Activated CD8-positive, alpha-beta memory T cell treated with anti-CD3 and anti-CD28 coated beads for 1 hour (primary cell): ENCODE data around the gene NRDE2.
"Not testable (repeated sequence)": the region's sequence is repeated elsewhere in the genome, so short reads cannot be mapped to it uniquely, and the experiment has no call there.

Source experiments
- DNase-seq, 2 donors: peaks; one replicate each; pipeline ENCODE4 v3.0.0-alpha.2; 2020; ENCODE audit warnings: low read depth in 1 of 2; ENCODE audit errors: extremely low read depth in 1 of 2

Gene NRDE2

GRCh38 chr14:90344331-90345238 lies 12.8 kb upstream of the NRDE2 start:
- no peak for DNase-seq

- no peak for DNase-seq
Observed at GRCh38 chr14:90342327-90342726, 10.6 kb upstream of the NRDE2 start.

- no peak for DNase-seq
Observed at GRCh38 chr14:90341784-90342183, 10.0 kb upstream of the NRDE2 start.

GRCh38 chr14:90341232-90341631 lies 9.5 kb upstream of the NRDE2 start:
- not testable (repeated sequence) for DNase-seq

- no peak for DNase-seq
Observed at GRCh38 chr14:90336985-90337384, 5.2 kb upstream of the NRDE2 start.

GRCh38 chr14:90336401-90336800 lies 4.7 kb upstream of the NRDE2 start:
- no peak for DNase-seq

- no peak for DNase-seq
Observed at GRCh38 chr14:90332271-90332584, 487 bp upstream of the NRDE2 start.

- DNase-seq, result no peak
Observed at GRCh38 chr14:90330203-90331196, 1.2 kb downstream of the NRDE2 start.

GRCh38 chr14:90321891-90322290 lies 9.8 kb downstream of the NRDE2 start:
- DNase-seq, result no peak

GRCh38 chr14:90319634-90320541 lies 11.9 kb downstream of the NRDE2 start:
- no peak for DNase-seq

- DNase-seq, result no peak
Observed at GRCh38 chr14:90319173-90319572, 12.6 kb downstream of the NRDE2 start.

GRCh38 chr14:90318016-90318415 lies 13.7 kb downstream of the NRDE2 start:
- DNase-seq, result no peak

GRCh38 chr14:90317286-90317685 lies 14.5 kb downstream of the NRDE2 start:
- no peak for DNase-seq

GRCh38 chr14:90308561-90308960 lies 23.2 kb downstream of the NRDE2 start:
- DNase-seq, result no peak

GRCh38 chr14:90305176-90305601 lies 26.6 kb downstream of the NRDE2 start:
- no peak for DNase-seq

- no peak for DNase-seq
Observed at GRCh38 chr14:90304502-90304901, 27.2 kb downstream of the NRDE2 start.

GRCh38 chr14:90303473-90303872 lies 28.3 kb downstream of the NRDE2 start:
- no peak for DNase-seq

- DNase-seq, result no peak
Observed at GRCh38 chr14:90302529-90303303, 29.0 kb downstream of the NRDE2 start.

- DNase-seq, result no peak
Observed at GRCh38 chr14:90301668-90302090, 30.1 kb downstream of the NRDE2 start.

GRCh38 chr14:90301122-90301521 lies 30.6 kb downstream of the NRDE2 start:
- DNase-seq, result no peak
